GM19193 (cell line): ENCODE data around the gene NAT14.

ENCODE experiments used
- POLR2A ChIP-seq: IDR thresholded peaks from 4 replicates; pipeline ENCODE4 v1.6.1; 2011; ENCODE audit not compliant: insufficient read depth, insufficient read length; ENCODE audit errors: extremely low read depth

The NAT14 gene, protein sequence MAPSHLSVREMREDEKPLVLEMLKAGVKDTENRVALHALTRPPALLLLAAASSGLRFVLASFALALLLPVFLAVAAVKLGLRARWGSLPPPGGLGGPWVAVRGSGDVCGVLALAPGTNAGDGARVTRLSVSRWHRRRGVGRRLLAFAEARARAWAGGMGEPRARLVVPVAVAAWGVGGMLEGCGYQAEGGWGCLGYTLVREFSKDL

GRCh38 chr19:55484593-55485438 lies at the start of gene NAT14:
TSS of gene NAT14 (plus strand) at chr19:55485188. CDS start at chr19:55485709, 521 bp downstream.
- peak; percentile 24 for TF ChIP-seq POLR2A

DNA sequence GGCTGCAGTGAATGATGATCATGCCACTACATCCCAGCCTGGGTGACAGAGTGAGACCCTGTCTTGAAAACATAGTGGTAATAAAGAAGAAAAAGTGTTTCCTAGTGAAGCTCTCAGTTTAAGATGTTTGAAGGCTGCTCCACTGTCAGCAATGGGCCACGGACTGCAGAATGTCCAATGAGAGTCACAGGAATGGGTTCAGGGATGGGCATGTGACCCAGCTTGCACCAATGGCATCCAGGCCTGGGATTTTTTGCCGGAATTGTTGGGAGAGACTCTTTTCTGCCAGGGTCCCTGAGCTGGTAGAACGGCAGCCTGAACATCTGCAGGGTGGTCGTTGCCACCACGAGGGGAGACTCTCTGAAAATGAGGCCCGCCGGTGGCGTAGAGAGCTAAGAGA lies 48.1 kb upstream of the NAT14 start:
- no peak for TF ChIP-seq POLR2A

DNA sequence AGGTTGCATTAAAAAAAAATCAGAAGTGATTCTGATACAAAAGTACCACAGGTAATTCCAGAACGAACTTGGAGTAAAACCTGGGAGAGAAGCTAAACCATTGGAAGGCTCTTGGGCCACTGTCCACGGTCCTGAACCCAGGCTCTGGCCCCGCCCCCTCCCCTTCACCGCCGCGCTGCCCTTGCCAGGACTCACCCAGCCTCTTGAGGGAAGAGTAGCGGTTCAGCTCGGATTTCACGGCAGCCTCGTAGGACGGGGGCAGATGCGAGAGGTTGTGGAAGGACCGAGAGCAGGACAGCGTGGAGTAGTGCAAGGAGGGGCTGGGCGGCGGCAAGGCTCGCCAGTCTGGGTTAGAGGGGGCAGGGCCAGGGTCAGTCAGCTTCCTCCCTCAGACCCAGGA lies 47.6 kb upstream of the NAT14 start:
- no peak for TF ChIP-seq POLR2A

DNA sequence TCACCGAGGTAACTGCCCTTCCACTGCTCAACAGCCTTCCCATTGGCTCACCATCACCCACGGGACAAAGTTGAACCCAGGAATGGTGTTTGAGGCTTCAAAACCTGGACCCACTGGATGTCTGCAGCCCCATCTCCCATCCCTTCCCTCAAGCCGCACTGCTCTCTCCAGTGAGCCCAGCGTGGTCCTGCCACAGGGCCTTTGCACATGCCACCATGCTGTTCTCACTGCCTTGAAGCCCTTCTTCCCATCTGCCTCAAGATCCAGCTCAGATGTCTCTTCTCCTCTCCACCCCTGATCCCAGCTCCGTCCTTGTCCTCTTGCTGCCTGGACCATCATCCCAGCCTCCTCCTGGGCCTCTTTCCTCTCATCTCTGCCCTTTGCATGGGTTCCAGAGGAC lies 45.9 kb upstream of the NAT14 start:
- TF ChIP-seq POLR2A: no peak

GRCh38 chr19:55440411-55441105 lies 44.4 kb upstream of the NAT14 start:
- no peak for TF ChIP-seq POLR2A

DNA sequence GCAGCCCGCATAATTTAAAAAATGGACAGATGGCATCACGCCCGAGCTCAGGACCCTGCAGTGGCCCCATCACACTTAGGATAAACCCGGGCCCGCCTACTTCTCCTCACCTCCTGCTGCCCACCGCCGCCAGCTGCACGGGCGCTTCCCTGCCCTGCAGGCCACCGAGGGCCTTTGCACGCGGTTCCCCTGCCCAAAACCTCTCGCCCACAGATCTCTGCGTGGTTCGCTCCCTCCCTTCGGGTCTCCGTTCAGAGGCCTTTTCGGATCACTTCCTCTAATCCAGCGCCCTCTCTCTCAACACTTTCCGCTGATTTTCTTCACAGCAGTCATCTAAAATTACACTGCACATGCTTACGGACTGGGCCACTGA lies 43.7 kb upstream of the NAT14 start:
- no peak for TF ChIP-seq POLR2A

- no peak for TF ChIP-seq POLR2A
These were observed 43.2 kb upstream of the NAT14 start for GRCh38 chr19:55441692-55442321.

- no peak for TF ChIP-seq POLR2A
These were observed 42.5 kb upstream of the NAT14 start for GRCh38 chr19:55442372-55442961.

DNA sequence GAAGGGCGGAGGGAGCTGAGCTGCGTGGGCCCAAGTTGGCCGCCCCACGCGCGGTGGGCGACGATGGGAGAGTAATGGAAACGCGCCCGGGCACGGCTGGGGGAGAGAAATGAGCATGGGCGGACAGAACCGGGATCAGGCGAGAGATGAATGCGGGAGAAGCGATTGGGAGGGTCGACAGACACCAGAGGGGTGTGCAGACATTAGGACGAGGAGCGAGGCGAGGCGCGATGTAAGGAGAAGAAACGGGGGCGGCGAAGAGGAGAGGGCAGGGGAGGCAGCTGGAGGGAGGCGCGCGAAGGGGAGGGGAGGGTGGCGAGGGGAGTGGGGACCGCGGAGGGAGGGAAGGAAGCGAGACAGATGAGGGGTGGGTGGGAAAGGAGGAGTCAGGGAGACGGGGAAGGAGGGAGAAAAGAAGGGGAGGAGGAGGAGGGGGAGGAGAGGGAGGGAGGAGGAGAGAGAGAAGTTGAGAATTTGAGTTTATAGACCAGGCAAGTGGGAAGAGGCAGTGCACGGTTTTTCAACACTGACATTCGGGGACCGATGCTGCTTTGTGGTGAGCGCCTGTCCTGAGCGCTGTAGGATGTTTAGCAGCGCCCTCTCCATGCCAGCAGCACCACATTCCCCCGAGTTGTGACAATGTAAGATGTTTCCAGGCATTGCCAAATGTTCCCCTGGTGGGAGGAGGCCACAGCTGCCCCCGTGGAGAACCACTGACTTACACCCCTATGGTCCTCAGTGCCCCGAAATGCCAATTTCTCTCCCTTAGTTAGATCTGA lies 41.8 kb upstream of the NAT14 start, which contains the start of gene SHISA7:
Gene SHISA7, minus strand, starts transcription at position 256 of the 779 bp plus-strand sequence. CDS start 437 bp downstream, outside the sequence.
- TF ChIP-seq POLR2A: no peak

DNA sequence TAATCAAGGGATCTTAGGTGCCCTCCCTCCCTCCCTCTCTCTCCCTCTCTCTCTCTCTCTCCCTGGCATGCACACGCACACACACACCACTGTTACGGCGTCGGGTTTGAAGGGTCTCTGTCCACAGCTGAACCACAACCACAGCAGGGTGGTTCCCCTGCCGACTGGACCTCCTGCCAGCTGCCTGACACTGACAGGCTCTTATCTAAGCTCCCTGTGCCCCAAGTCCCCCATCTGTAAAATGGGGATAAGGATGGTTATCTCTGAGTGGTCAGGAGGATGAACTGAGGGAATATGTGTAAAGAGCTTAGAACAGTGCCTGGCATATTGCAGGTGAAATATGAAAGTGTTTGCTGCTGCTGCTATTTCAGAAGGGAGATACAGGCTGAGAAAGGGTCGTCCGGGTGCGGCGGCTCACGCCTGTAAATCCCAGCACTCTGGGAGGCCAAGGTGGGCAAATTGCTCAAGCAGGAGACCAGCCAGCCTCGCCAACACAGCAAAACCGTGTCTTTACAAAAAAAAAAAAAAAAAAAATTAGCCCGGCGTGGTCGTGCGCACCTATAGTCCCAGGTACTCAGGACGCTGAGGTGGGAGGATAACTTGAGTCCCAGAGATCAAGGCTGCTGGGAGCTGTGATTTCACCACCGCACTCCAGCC lies 41.0 kb upstream of the NAT14 start:
- no peak for TF ChIP-seq POLR2A

DNA sequence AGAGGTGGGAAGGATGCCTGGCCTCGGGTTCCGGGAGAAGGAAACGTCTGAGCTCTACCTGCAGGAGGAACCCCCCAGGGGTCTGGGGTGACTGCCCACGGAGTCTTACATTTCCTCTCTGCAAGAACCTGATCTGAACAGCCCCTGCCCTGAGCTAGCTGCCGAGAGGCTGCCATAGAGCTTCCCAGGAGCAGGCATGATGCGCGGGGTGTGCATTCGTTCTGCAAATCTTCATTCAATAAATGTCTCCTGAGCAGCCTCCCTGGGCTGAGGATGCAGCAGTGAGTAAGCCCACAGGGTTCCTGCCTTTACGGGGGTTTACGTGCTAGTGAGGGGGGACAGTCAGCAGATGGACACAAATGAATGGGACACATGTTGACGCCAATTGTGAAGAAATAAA lies 40.3 kb upstream of the NAT14 start:
- TF ChIP-seq POLR2A: no peak

- no peak for TF ChIP-seq POLR2A
These were observed 38.9 kb upstream of the NAT14 start for GRCh38 chr19:55446060-55446459.

DNA sequence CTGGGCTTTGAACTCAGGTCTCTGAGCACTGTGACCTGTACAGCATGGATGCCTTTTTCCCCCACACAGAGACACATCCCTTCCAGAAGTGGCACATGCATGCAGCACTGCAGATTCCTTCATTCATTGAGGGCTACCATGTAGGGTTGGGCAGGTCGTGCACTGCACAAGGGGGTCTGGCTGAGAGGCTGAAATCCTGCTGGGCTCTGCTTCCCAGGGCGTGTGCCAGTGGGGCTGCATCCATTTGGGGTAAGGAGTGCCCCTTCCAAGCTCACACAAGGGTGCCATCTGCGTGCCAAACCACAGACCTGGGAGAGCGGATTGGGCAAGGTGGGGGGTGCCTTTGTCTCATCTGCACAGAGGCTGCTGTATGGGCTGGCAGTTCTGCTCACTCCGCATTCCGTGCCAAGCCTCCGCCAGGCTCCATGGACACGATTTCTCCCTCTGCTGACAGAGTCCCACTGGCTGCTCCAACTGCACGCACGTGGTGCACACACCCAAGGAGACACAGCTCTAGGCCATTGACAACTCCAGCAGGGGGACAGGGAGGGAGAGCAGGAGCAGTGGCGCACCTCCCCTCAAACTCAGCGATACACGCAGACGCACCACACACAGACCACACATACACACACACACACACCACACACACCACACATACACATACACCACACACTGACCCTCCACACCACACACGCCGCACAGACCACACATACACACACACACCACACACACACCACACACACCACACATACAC lies 37.4 kb upstream of the NAT14 start:
- TF ChIP-seq POLR2A: no peak

DNA sequence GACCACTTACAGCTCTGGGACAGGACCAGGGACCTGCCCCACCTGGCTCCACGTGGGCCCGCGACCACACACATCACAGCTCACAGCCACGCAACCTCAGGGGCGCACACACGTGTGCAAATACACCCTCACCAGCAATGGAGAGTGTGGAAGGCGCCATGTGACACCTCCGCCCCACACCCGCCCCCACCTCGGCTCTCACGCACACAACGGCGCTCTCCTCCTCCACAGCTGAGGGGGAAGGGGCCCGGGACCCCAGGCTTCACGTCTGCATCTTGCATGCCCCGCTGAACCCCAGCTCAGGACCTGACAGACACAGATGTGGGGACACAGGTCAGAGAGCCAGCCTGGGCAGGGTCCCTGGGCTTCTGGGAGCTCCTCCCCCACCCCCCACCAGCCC lies 35.5 kb upstream of the NAT14 start:
- no peak for TF ChIP-seq POLR2A
